Uterus (tissue), 4 donors: Measurements from ENCODE around the gene ZDHHC12. TPM values are rescaled to one million over a fixed set of nuclear protein-coding genes. Genes with fewer than 3 reads are reported as not detected.

ENCODE experiments used
- DNase-seq, 2 donors: peaks; one replicate each; pipeline ENCODE4 v3.0.0-alpha.2; 2019 to 2020
- H3K27ac ChIP-seq, 2 donors: fragments of 200-600 bp; sonication (generic); 1 replicate in 1 of 2; 2 replicates in 1 of 2; pipeline ENCODE4 v1.5.1; 2016 to 2018
- H3K27me3 ChIP-seq, 2 donors: fragments of 200-600 bp; sonication (generic); one replicate each; pipeline ENCODE4 v1.5.1; 2018 to 2019; ENCODE audit warnings: control low read depth in 1 of 2
- H3K36me3 ChIP-seq, 2 donors: fragments of 200-600 bp; sonication (generic); one replicate each; pipeline ENCODE4 v1.5.1; 2019; ENCODE audit warnings: control low read depth in 1 of 2
- H3K4me1 ChIP-seq, 2 donors: fragments of 200-600 bp; sonication (generic); one replicate each; pipeline ENCODE4 v1.5.1; 2018 to 2019; ENCODE audit warnings: control low read depth in 1 of 2
- H3K4me3 ChIP-seq, 2 donors: fragments of 200-600 bp; sonication (generic); 1 replicate in 1 of 2; 2 replicates in 1 of 2; pipeline ENCODE4 v1.5.1; 2018 to 2019; ENCODE audit warnings: mild to moderate bottlenecking in 1 of 2
- H3K9me3 ChIP-seq, 2 donors: fragments of 200-600 bp; sonication (generic); one replicate each; pipeline ENCODE4 v1.5.1; 2019; ENCODE audit warnings: control low read depth in 1 of 2
- CTCF ChIP-seq, 4 experiments: fragments of 200-600 bp in 2 of 4; fragments of 450-650 bp in 2 of 4; sonication (generic) in 2 of 4; IDR thresholded peaks; one replicate each; pipeline ENCODE4 v1.5.1; 2016 to 2019; ENCODE audit warnings: antibody characterized with exemption in 4 of 4, mild to moderate bottlenecking in 2 of 4, moderate library complexity in 1 of 4
- POLR2A ChIP-seq, 2 donors: fragments of 450-650 bp; IDR thresholded peaks; one replicate each; pipeline ENCODE4 v1.6.1; 2016; ENCODE audit warnings: antibody characterized with exemption in 2 of 2, mild to moderate bottlenecking in 1 of 2, moderate library complexity in 1 of 2
- intact Hi-C: fragments of 100-400 bp; cut with DNase I; formaldehyde crosslinking; loops from one replicate; pipeline ENCODE4 v1.15.1; 2023; ENCODE audit warnings: low total_unique reads
- total RNA-seq, 4 donors: library from RNA; depleted of rRNA in 3 of 4; stranded (reverse); fragments of >200 nt in 3 of 4; gene quantifications; one replicate each; pipeline versions ENCODE4 v1.1.0 to v1.2.4, GENCODE V29; 2014 to 2023
- donor health status: DM: yes; HTN: yes; CAD: no.

ZDHHC12 gene
- total RNA-seq, 4 donors from 2014 or later: 0.59 to 11.7 (median 6.5) TPM

- H3K27ac ChIP-seq: no peak overlapping the region
- TF ChIP-seq CTCF (IDR thresholded peaks at IDR 0.05): no peak
- TF ChIP-seq POLR2A (IDR thresholded peaks at IDR 0.05): no peak
- no peaks in the 10 kb centered on the region for H3K36me3 ChIP-seq
- no peaks in the 10 kb centered on the region for H3K27me3 ChIP-seq
- H3K4me1 ChIP-seq: no peaks in the 10 kb centered on the region
- intact Hi-C loops: no loop called here
- DNase-seq: no peak
- no peak overlapping the region for H3K4me3 ChIP-seq
- no peaks in the 10 kb centered on the region for H3K9me3 ChIP-seq
Measured at GRCh38 chr9:128720841-128721486, 3.0 kb downstream of the ZDHHC12 start.

GRCh38 chr9:128719919-128720605 is 3.9 kb downstream of the ZDHHC12 start:
- intact Hi-C loops: no loop called here
- DNase-seq: no peak

GRCh38 chr9:128718475-128718874 is 5.5 kb downstream of the ZDHHC12 start:
- Histone ChIP-seq H3K36me3 (no peaks in the 10 kb centered on the region), H3K9me3 (no peaks in the 10 kb centered on the region), H3K27me3 (no peaks in the 10 kb centered on the region), H3K4me3 (no peak overlapping the region), H3K27ac (no peak overlapping the region), H3K4me1 (no peaks in the 10 kb centered on the region)
- TF ChIP-seq CTCF (IDR thresholded peaks at IDR 0.05) (no peak), POLR2A (IDR thresholded peaks at IDR 0.05) (no peak)
- DNase-seq: no peak
- intact Hi-C loops: no loop called here

More at GRCh38 chr9:128719919-128720605, 3.9 kb downstream of the ZDHHC12 start:
- Histone ChIP-seq H3K9me3 (no peaks in the 10 kb centered on the region), H3K4me1 (no peaks in the 10 kb centered on the region), H3K27ac (no peak overlapping the region), H3K27me3 (no peaks in the 10 kb centered on the region), H3K36me3 (no peaks in the 10 kb centered on the region), H3K4me3 (no peak overlapping the region)
- no peak for TF ChIP-seq CTCF (IDR thresholded peaks at IDR 0.05)
- no peak for TF ChIP-seq POLR2A (IDR thresholded peaks at IDR 0.05)

GRCh38 chr9:128718047-128718446 is 5.9 kb downstream of the ZDHHC12 start:
- Histone ChIP-seq H3K4me3 (no peak overlapping the region), H3K4me1 (no peaks in the 10 kb centered on the region), H3K27ac (no peak overlapping the region), H3K27me3 (no peaks in the 10 kb centered on the region), H3K9me3 (no peaks in the 10 kb centered on the region), H3K36me3 (no peaks in the 10 kb centered on the region)
- no peak for DNase-seq
- intact Hi-C loops: no loop called here
- TF ChIP-seq CTCF (IDR thresholded peaks at IDR 0.05): no peak
- no peak for TF ChIP-seq POLR2A (IDR thresholded peaks at IDR 0.05)

- no peak overlapping the region for H3K4me3 ChIP-seq
- no peaks in the 10 kb centered on the region for H3K27me3 ChIP-seq
- intact Hi-C loops: no loop called here
- no peak overlapping the region for H3K27ac ChIP-seq
- DNase-seq: no peak
- no peak for TF ChIP-seq POLR2A (IDR thresholded peaks at IDR 0.05)
- TF ChIP-seq CTCF (IDR thresholded peaks at IDR 0.05): no peak
- no peaks in the 10 kb centered on the region for H3K4me1 ChIP-seq
- H3K9me3 ChIP-seq: no peaks in the 10 kb centered on the region
- no peaks in the 10 kb centered on the region for H3K36me3 ChIP-seq
Measured at GRCh38 chr9:128716581-128717254, 7.2 kb downstream of the ZDHHC12 start.
